GM12892 (cell line): ENCODE results near the gene PLCL1.
A peak's percentile ranks its signal among the peaks of the same experiment; 100 is the strongest.

Source experiments
- DNase-seq: peaks from one replicate; pipeline ENCODE4 v3.0.0; 2011; ENCODE audit not compliant: insufficient read length
- FAIRE-seq: peaks from 2 replicates; lab custom pipeline; 2011; peaks lifted over from hg19 to GRCh38; lab: Jason Lieb, UNC
- POLR2A ChIP-seq: IDR thresholded peaks from 2 replicates; pipeline ENCODE4 v1.6.1; 2011; ENCODE audit warnings: low read depth, low read length, control low read depth
- POLR2AphosphoS5 ChIP-seq: IDR thresholded peaks from 2 replicates; pipeline ENCODE4 v1.6.1; 2011; ENCODE audit warnings: low read depth, low read length, control low read depth
- TAF1 ChIP-seq: IDR thresholded peaks from 2 replicates; pipeline ENCODE4 v1.6.1; 2011; ENCODE audit warnings: low read depth, mild to moderate bottlenecking, control low read depth, low read length, borderline replicate concordance

PLCL1 gene

GRCh38 chr2:197798187-197798586 is 6.2 kb upstream of the PLCL1 start:
- FAIRE-seq (no peak), DNase-seq (no peak)
- TF ChIP-seq TAF1 = no peak
- TF ChIP-seq POLR2AphosphoS5 = no peak
- no peak for TF ChIP-seq POLR2A

GRCh38 chr2:197799068-197799467 is 5.3 kb upstream of the PLCL1 start:
- no peak for FAIRE-seq
- DNase-seq = no peak
- TF ChIP-seq POLR2AphosphoS5 (no peak), POLR2A (no peak), TAF1 (no peak)

- no peak for FAIRE-seq
- no peak for TF ChIP-seq POLR2AphosphoS5
- no peak for TF ChIP-seq POLR2A
- no peak for TF ChIP-seq TAF1
- DNase-seq = no peak
These were observed 4.3 kb upstream of the PLCL1 start for GRCh38 chr2:197800091-197800490.

DNA sequence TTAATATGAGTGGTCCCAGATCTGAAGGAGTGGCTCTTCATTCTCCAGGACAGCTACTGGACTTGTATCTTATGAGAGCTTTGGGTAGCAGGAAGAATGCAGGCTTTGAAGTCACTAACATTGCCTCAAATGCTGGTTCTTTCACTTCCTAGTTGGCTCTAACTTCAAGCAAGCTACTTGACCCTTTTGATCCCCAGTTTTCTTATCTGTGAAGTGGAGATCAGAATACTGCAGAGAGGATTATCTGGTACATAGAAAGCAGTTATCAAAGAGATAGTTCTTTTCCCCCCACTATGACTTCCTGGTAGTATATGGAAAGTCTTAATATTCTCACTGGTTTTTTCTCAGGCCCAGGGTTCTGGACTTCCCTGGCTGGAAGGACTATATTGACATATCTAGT is 3.4 kb upstream of the PLCL1 start:
- TF ChIP-seq TAF1 (no peak), POLR2A (no peak), POLR2AphosphoS5 (no peak)
- DNase-seq (no peak), FAIRE-seq (no peak)

DNA sequence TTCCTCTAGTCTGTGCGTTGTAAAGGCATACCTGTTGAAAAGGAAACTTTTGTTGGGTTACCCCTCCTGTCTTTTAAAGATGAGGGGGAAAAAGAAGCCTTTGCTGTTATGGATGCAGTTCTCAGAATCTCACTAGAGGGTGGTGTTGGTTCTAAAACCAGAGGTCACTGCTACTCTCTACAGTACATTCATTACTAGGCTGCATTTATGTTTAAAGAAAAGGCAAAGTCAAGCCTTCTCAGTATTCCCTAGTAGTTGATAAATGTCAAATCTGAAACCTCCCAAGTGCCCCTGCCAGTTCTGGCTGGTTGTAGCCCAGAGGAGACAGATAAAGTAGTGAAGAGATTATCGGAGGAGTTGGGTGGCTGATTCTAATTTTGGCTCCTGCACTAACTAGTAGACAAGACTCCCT is 1.4 kb upstream of the PLCL1 start:
- TF ChIP-seq TAF1 = no peak
- TF ChIP-seq POLR2A = no peak
- no peak for TF ChIP-seq POLR2AphosphoS5
- DNase-seq = no peak
- peak; percentile 93 for FAIRE-seq

GRCh38 chr2:197804758-197805714 is 643 bp downstream of the PLCL1 start:
- DNase-seq (peak; percentile 38), FAIRE-seq (no peak)

GRCh38 chr2:197805715-197806633 is 1.6 kb downstream of the PLCL1 start:
- DNase-seq (no peak), FAIRE-seq (no peak)
- TF ChIP-seq TAF1 = no peak
- TF ChIP-seq POLR2AphosphoS5 = no peak
- TF ChIP-seq POLR2A = no peak

More at GRCh38 chr2:197804758-197805714, 643 bp downstream of the PLCL1 start:
- TF ChIP-seq POLR2AphosphoS5 (no peak), TAF1 (no peak), POLR2A (no peak)

- no peak for FAIRE-seq
- DNase-seq = no peak
- TF ChIP-seq POLR2A (no peak), TAF1 (no peak), POLR2AphosphoS5 (no peak)
These were observed 4.7 kb downstream of the PLCL1 start for GRCh38 chr2:197809064-197809463.

- FAIRE-seq (no peak), DNase-seq (no peak)
- TF ChIP-seq POLR2A = no peak
These were observed 5.6 kb downstream of the PLCL1 start for GRCh38 chr2:197810016-197810415.

GRCh38 chr2:197810491-197810890 is 6.1 kb downstream of the PLCL1 start:
- no peak for DNase-seq
- no peak for TF ChIP-seq TAF1
- no peak for TF ChIP-seq POLR2A
- TF ChIP-seq POLR2AphosphoS5 = no peak
- FAIRE-seq = no peak

DNA sequence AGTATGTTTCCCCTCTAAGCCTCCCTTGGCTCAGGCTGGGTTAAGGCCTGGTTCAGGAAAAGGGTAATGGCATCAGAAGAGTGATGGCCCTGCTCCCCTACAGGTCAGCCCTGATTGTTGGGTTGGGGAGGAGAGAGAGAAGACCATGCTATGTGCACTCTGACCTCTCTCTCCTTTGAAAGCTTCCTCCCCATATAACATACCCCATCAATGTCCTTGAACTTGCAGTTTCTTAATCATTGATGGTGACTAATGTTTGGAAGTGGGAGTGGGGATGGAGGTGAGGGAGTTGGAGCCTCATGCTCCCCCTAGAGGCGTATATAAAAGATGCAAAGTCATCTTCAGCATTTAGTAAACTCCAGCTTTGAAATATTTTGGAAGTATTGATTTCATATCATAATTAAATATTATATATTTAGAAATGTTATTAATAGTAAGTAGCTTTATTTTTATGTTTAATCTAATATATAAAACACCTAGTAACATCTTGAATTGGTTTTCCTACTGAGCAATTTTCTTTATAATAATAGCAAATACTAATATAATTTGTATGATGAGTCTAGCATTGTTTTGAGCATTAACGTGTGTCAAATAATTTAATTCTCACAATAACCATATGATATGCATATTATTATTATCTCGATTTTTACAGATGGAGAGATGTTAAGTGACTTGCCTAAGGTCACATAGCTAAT is 8.8 kb downstream of the PLCL1 start:
- DNase-seq (no peak), FAIRE-seq (peak; percentile 67)
- TF ChIP-seq POLR2A (no peak), TAF1 (no peak), POLR2AphosphoS5 (no peak)
